GM12878 (cell line): ENCODE results near the gene FAM222B. TPM values are rescaled to one million over a fixed set of nuclear protein-coding genes. Genes with fewer than 3 reads are reported as not detected.
"Not testable (repeated sequence)": the region's sequence is repeated elsewhere in the genome, so short reads cannot be mapped to it uniquely, and the experiment has no call there.

Experiments
- ATAC-seq: fragments of 200-7000 bp; cut with Tn5 transposase; 3 replicates; pipeline ENCODE4 v1.9.1; 2020; ENCODE audit warnings: mild to moderate bottlenecking, moderate library complexity
- BruUV-seq: library from RNA; stranded (reverse); fragments of 400-500 nt; replicated peaks from 2 replicates; lab custom pipeline; 2021; lab: Mats Ljungman, UMichigan
- CTCF ChIA-PET: fragments of 300-600 bp; sonication (Branson Sonifier 250); formaldehyde crosslinking; extraction: SDS; loops from one replicate; lab custom pipeline; 2021; ENCODE audit warnings: inconsistent platforms; lab: Yijun Ruan, JAX
- POLR2A ChIA-PET: fragments of 350-600 bp; formaldehyde crosslinking; extraction: SDS; loops from one replicate; lab custom pipeline; 2021; ENCODE audit warnings: inconsistent platforms; lab: Charles Lee
- RAD21 ChIA-PET: fragments of 300-600 bp; sonication (Branson Sonifier 250); formaldehyde crosslinking; loops from one replicate; lab custom pipeline; 2023; ENCODE audit warnings: antibody characterized with exemption; ENCODE audit not compliant: unreplicated experiment; lab: Charles Lee
- SMC1A ChIA-PET: fragments of 300-600 bp; sonication (Branson Sonifier 250); formaldehyde crosslinking; loops from one replicate; lab custom pipeline; 2023; ENCODE audit not compliant: unreplicated experiment, uncharacterized antibody; lab: Charles Lee
- DNase-seq: peaks from one replicate; pipeline ENCODE4 v3.0.0-alpha.2; 2011; ENCODE audit warnings: low read depth, low spot score
- FAIRE-seq: peaks from 3 replicates; lab custom pipeline; 2011; peaks lifted over from hg19 to GRCh38; lab: Jason Lieb, UNC
- H2AFZ ChIP-seq: 2 replicates; pipeline ENCODE4 v1.6.0; 2011; ENCODE audit warnings: low read depth, low read length, control low read depth; ENCODE audit not compliant: control insufficient read depth
- H3K27ac ChIP-seq: 2 replicates; pipeline ENCODE4 v1.5.1; 2011; ENCODE audit warnings: control low read depth; ENCODE audit not compliant: control insufficient read depth, insufficient read depth
- H3K27me3 ChIP-seq, 2 experiments: replicated peaks in 1 of 2; 2 replicates each; pipeline versions ENCODE4 v1.6.0 to v1.6.1; 2011; ENCODE audit warnings: low read length in 1 of 2; ENCODE audit not compliant: control insufficient read depth in 2 of 2, insufficient read depth in 2 of 2
- H3K36me3 ChIP-seq, 2 experiments: 2 replicates each; pipeline ENCODE4 v1.5.1; 2011; ENCODE audit warnings: low read length in 1 of 2; ENCODE audit not compliant: control insufficient read depth in 2 of 2, insufficient read depth in 2 of 2
- H3K4me1 ChIP-seq: 2 replicates; pipeline ENCODE4 v1.6.1; 2011; ENCODE audit warnings: mild to moderate bottlenecking, low read length, moderate library complexity, mixed read lengths; ENCODE audit not compliant: control insufficient read depth, insufficient read depth
- H3K4me2 ChIP-seq: 2 replicates; pipeline ENCODE4 v1.6.0; 2011; ENCODE audit warnings: control low read depth; ENCODE audit not compliant: control insufficient read depth, insufficient read depth
- H3K4me3 ChIP-seq: fragments of 200-600 bp; sonication (generic); 2 replicates; pipeline ENCODE4 v1.5.1; 2016
- H3K79me2 ChIP-seq: 2 replicates; pipeline ENCODE4 v1.6.0; 2011; ENCODE audit warnings: low read length; ENCODE audit not compliant: control insufficient read depth, insufficient read depth
- H3K9ac ChIP-seq: 2 replicates; pipeline ENCODE4 v1.8.0; 2011; ENCODE audit warnings: low read length, control low read depth, mixed read lengths; ENCODE audit not compliant: control insufficient read depth, insufficient read depth
- H3K9me3 ChIP-seq: replicated peaks from 3 replicates; pipeline ENCODE4 v1.5.1; 2011; ENCODE audit warnings: mild to moderate bottlenecking, low read length; ENCODE audit not compliant: control insufficient read depth, insufficient read depth
- H4K20me1 ChIP-seq: 2 replicates; pipeline ENCODE4 v1.6.0; 2011; ENCODE audit not compliant: control insufficient read depth, insufficient read depth
- CEBPB ChIP-seq, 2 experiments: fragments of 150-350 bp in 1 of 2; IDR thresholded peaks; 2 replicates each; pipeline ENCODE4 v1.6.1; 2012 to 2014; ENCODE audit warnings: low read depth in 2 of 2, low read length in 2 of 2, borderline replicate concordance in 1 of 2, inconsistent platforms in 1 of 2
- CREB1 ChIP-seq: IDR thresholded peaks from 2 replicates; pipeline ENCODE4 v1.6.1; 2012; ENCODE audit warnings: low read depth, mild to moderate bottlenecking, inconsistent platforms
- HDAC2 ChIP-seq: fragments of 200-600 bp; sonication (generic); IDR thresholded peaks from 2 replicates; pipeline ENCODE4 v1.6.1; 2017
- IKZF1 ChIP-seq: fragments of 450-650 bp; conservative IDR thresholded peaks from 2 replicates; pipeline ENCODE4 v1.6.1; 2017; ENCODE audit warnings: antibody characterized with exemption, mild to moderate bottlenecking
- NFIC ChIP-seq: IDR thresholded peaks from 2 replicates; pipeline ENCODE4 v1.6.1; 2012; ENCODE audit warnings: low read depth, mild to moderate bottlenecking, inconsistent platforms, low read length, moderate library complexity
- POLR2A ChIP-seq: IDR thresholded peaks from 2 replicates; pipeline ENCODE4 v1.6.1; 2011; ENCODE audit warnings: low read depth, mild to moderate bottlenecking, low read length
- POLR2AphosphoS5 ChIP-seq: IDR thresholded peaks from 2 replicates; pipeline ENCODE4 v1.6.1; 2011; ENCODE audit warnings: mild to moderate bottlenecking, low read length, inconsistent platforms
- SIN3A ChIP-seq: IDR thresholded peaks from 2 replicates; pipeline ENCODE4 v1.6.1; 2012; ENCODE audit warnings: low read depth, low read length, improper control_type of control experiment
- SMAD1 ChIP-seq: fragments of 450-650 bp; IDR thresholded peaks from 2 replicates; pipeline ENCODE4 v1.6.1; 2018; ENCODE audit warnings: mild to moderate bottlenecking, low read depth; ENCODE audit not compliant: partially characterized antibody
- SMAD5 ChIP-seq: IDR thresholded peaks from 2 replicates; pipeline ENCODE4 v1.6.1; 2016; ENCODE audit warnings: antibody characterized with exemption, low read depth
- SP1 ChIP-seq: IDR thresholded peaks from one replicate; pipeline ENCODE4 v1.6.1; 2011; ENCODE audit warnings: low read depth, low read length
- ZNF384 ChIP-seq: IDR thresholded peaks from 2 replicates; pipeline ENCODE4 v1.6.1; 2012; ENCODE audit warnings: low read depth, mild to moderate bottlenecking, low read length, improper control_type of control experiment, borderline replicate concordance
- WGBS: methylation state at CpG from one replicate; pipeline ENCODE4 v1.1.6; 2016; ENCODE audit warnings: low lambda C conversion rate; ENCODE audit not compliant: insufficient replicate concordance, insufficient coverage; ENCODE audit errors: missing lambda C conversion rate; 5-methylcytosine and 5-hydroxymethylcytosine counted together
- in situ Hi-C: fragments of 300-500 bp; cut with MboI; formaldehyde crosslinking; loops from 9 replicates; pipeline ENCODE4 v1.14.3; 2018; ENCODE audit warnings: mixed read lengths
- intact Hi-C: fragments of 100-400 bp; cut with micrococcal nuclease; formaldehyde crosslinking; loops from one replicate; pipeline ENCODE4 v1.14.2; 2022; ENCODE audit not compliant: unreplicated experiment
- polyA plus RNA-seq, 11 experiments: library from polyadenylated mRNA; depleted of rRNA in 4 of 11; unstranded in 6 of 11; stranded (reverse) in 5 of 11; fragments of >200 nt; fragmentation: Nextera tagmentation in 4 of 11; fragmentation: Illumina TruSeq in 1 of 11; extraction: Ambion mirVana in 4 of 11; extraction: Trizol in 1 of 11; gene quantifications; 1 replicate in 1 of 11; 2 replicates in 10 of 11; pipeline versions ENCODE4 v1.2.1 to v1.2.3, GENCODE V29; 2011 to 2016; ENCODE audit warnings: inconsistent platforms in 2 of 11, missing spikeins in 2 of 11, low read depth in 1 of 11
- total RNA-seq, 4 experiments: library from RNA; depleted of rRNA in 3 of 4; stranded (reverse); fragments of >200 nt in 3 of 4; fragmentation: Illumina TruSeq in 1 of 4; extraction: Trizol in 1 of 4; gene quantifications; 2 replicates each; pipeline versions ENCODE4 v1.2.1 to v1.2.3, GENCODE V29; 2013 to 2021

FAM222B gene
- total and polyA plus RNA-seq, 10 of the 15 experiments (the other 5 are each of a cell fraction or from before 2014, with no cell fraction given): 2.8 to 18.3 (median 6.4) TPM

GRCh38 chr17:28720997-28721329 is 121.6 kb downstream of the FAM222B start:
- Histone ChIP-seq H3K36me3 (peaks cover 12 to 20% of the 10 kb centered on the region in 2 experiments; a peak in 3 of 4 replicates), H3K4me1 (peaks cover 22% of the 10 kb centered on the region), H3K9ac (peak overlapping the region; percentile 92), H3K27ac (peak overlapping the region; percentile 83), H3K4me3 (peak overlapping the region; percentile 95), H3K79me2 (peaks cover 45% of the 10 kb centered on the region), H3K4me2 (peak overlapping the region; percentile 88)
- DNase-seq, H3K9me3 ChIP-seq, in situ Hi-C loops, ATAC-seq, BruUV-seq, FAIRE-seq, H2AFZ ChIP-seq, H4K20me1 ChIP-seq, H3K27me3 ChIP-seq: not testable (repeated sequence)
- TF ChIP-seq SMAD5 (0 out of 2 replicates have a peak, but pooled peaks have one; percentile 16), POLR2A (0 out of 2 replicates have a peak, but pooled peaks have one; percentile 3)
- CTCF ChIA-PET: interaction anchor here (0.6 to 12.6 kb wide), 11 partner anchors 8 to 233 kb away, joined by 3 to 394 read pairs (median 5); partner anchors contain the start of genes FAM222B, PROCA1, SDF2 and SUPT6H
- SMC1A ChIA-PET: interaction anchor here (0.9 to 2.7 kb wide), 6 partner anchors 10 to 231 kb away, joined by 3 to 15 read pairs (median 6); partner anchors contain the start of genes PHF12 and PROCA1
- 2% methylated on average over 19 of the region's 19 CpGs for WGBS
- intact Hi-C loops: loop anchor here (10.0 kb wide), 1 partner anchor 394 kb away; no protein-coding TSS in a partner anchor
- RAD21 ChIA-PET: interaction anchor here (0.6 to 1.7 kb wide), 7 partner anchors 10 to 75 kb away, joined by 3 to 7 read pairs (median 3); partner anchors contain the start of genes BLTP2 and PROCA1
- POLR2A ChIA-PET: interaction anchor here (0.6 to 17.2 kb wide), 6 partner anchors 9 to 230 kb away, joined by 3 to 485 read pairs (median 8); partner anchors contain the start of genes PROCA1 and TRAF4

GRCh38 chr17:28720247-28720996 is 122.2 kb downstream of the FAM222B start:
- ChIA-PET RAD21 (interaction anchor here (0.8 to 1.7 kb wide), 17 partner anchors 9 to 231 kb away, joined by 3 to 10 read pairs (median 5); partner anchors contain the start of genes DHRS13, FAM222B, PHF12 and PROCA1), CTCF (interaction anchor here (0.8 to 12.6 kb wide), 12 partner anchors 9 to 397 kb away, joined by 3 to 394 read pairs (median 4); partner anchors contain the start of genes PROCA1, SDF2 and SUPT6H)
- in situ Hi-C loops: no loop called here
- TF ChIP-seq IKZF1: no peak
- TF ChIP-seq SP1: no peak
- TF ChIP-seq SIN3A: no peak
- no peak for TF ChIP-seq HDAC2
- TF ChIP-seq NFIC: no peak
- TF ChIP-seq ZNF384: no peak
- no peak for TF ChIP-seq CREB1
- no peak for TF ChIP-seq CEBPB (IDR thresholded peaks at IDR 0.05; ENCODE audit: borderline replicate concordance in 1 of 2, low read depth in 2 of 2, low read length in 2 of 2)
- no peak for TF ChIP-seq SMAD1
- peak; percentile 85 for TF ChIP-seq POLR2AphosphoS5
- TF ChIP-seq SMAD5: 0 out of 2 replicates have a peak, but pooled peaks have one; percentile 25

More at GRCh38 chr17:28720247-28720996, 122.2 kb downstream of the FAM222B start:
- H3K9me3 ChIP-seq: no peaks in the 10 kb centered on the region
- H2AFZ ChIP-seq: no peak overlapping the region
- 1% methylated on average over 30 of the region's 30 CpGs for WGBS
- ATAC-seq (peak; percentile 8), DNase-seq (no peak), FAIRE-seq (no peak)
- no peaks in the 10 kb centered on the region for H3K27me3 ChIP-seq
- H3K4me1 ChIP-seq: peaks cover 18% of the 10 kb centered on the region
- peak overlapping the region; percentile 88 for H3K4me2 ChIP-seq
- ChIA-PET SMC1A (interaction anchor here (0.7 to 2.7 kb wide), 15 partner anchors 8 to 232 kb away, joined by 3 to 15 read pairs (median 4); partner anchors contain the start of genes BLTP2, FAM222B, NEK8 and PHF12), POLR2A (interaction anchor here (0.9 to 17.2 kb wide), 21 partner anchors 8 to 231 kb away, joined by 3 to 485 read pairs (median 6); partner anchors contain the start of genes BLTP2, NEK8, PHF12 and PIGS)
- peak overlapping the region; percentile 95 for H3K4me3 ChIP-seq
- H4K20me1 ChIP-seq: no peaks in the 10 kb centered on the region
- H3K36me3 ChIP-seq: peaks cover 12 to 20% of the 10 kb centered on the region in 2 experiments; a peak in 3 of 4 replicates
- peak overlapping the region; percentile 92 for H3K9ac ChIP-seq
- H3K79me2 ChIP-seq: peaks cover 41% of the 10 kb centered on the region
- intact Hi-C loops: loop anchor here (10.0 kb wide), 1 partner anchor 394 kb away; no protein-coding TSS in a partner anchor
- BruUV-seq: TSS peak; percentile 86
- H3K27ac ChIP-seq: peak overlapping the region; percentile 83
